GM18951 (cell line): Measurements from ENCODE around the gene UNKL.
"Not testable (repeated sequence)": the region's sequence is repeated elsewhere in the genome, so short reads cannot be mapped to it uniquely, and the experiment has no call there.

Experiments
- POLR2A ChIP-seq: IDR thresholded peaks from 4 replicates; pipeline ENCODE4 v1.6.1; 2011; ENCODE audit warnings: mild to moderate bottlenecking; ENCODE audit not compliant: insufficient read length, insufficient read depth; ENCODE audit errors: extremely low read depth
- in situ Hi-C: fragments of 300-500 bp; cut with MboI; formaldehyde crosslinking; loops from one replicate; pipeline ENCODE4 v1.12.0; 2022; ENCODE audit warnings: low sequenced_read_pairs, mixed read lengths, inconsistent platforms; ENCODE audit not compliant: unreplicated experiment

UNKL gene

GRCh38 chr16:1442697-1443096, 28.2 kb upstream of the UNKL start:
- in situ Hi-C loops = no loop called here
- no peak for TF ChIP-seq POLR2A

GRCh38 chr16:1441391-1441829, 26.9 kb upstream of the UNKL start:
- in situ Hi-C loops = no loop called here
- no peak for TF ChIP-seq POLR2A

GRCh38 chr16:1439699-1440074, 25.2 kb upstream of the UNKL start:
- in situ Hi-C loops = not testable (repeated sequence)

- in situ Hi-C loops = no loop called here
Observed at GRCh38 chr16:1439058-1439698, 24.7 kb upstream of the UNKL start.

GRCh38 chr16:1438229-1439057, 23.9 kb upstream of the UNKL start:
- in situ Hi-C loops = no loop called here
- no peak for TF ChIP-seq POLR2A

More at GRCh38 chr16:1439058-1439698, 24.7 kb upstream of the UNKL start:
- TF ChIP-seq POLR2A = no peak

- in situ Hi-C loops = no loop called here
- no peak for TF ChIP-seq POLR2A
Observed at GRCh38 chr16:1437606-1438005, 23.1 kb upstream of the UNKL start.

GRCh38 chr16:1436731-1437355, 22.3 kb upstream of the UNKL start:
- no peak for TF ChIP-seq POLR2A
- in situ Hi-C loops = no loop called here

- in situ Hi-C loops = no loop called here
- TF ChIP-seq POLR2A = no peak
Observed at GRCh38 chr16:1435921-1436697, 21.6 kb upstream of the UNKL start.

- no peak for TF ChIP-seq POLR2A
- in situ Hi-C loops = no loop called here
Observed at GRCh38 chr16:1434644-1435592, 20.4 kb upstream of the UNKL start.

GRCh38 chr16:1433756-1434155, 19.3 kb upstream of the UNKL start:
- in situ Hi-C loops = no loop called here
- no peak for TF ChIP-seq POLR2A

GRCh38 chr16:1433263-1433560, 18.7 kb upstream of the UNKL start:
- in situ Hi-C loops = no loop called here
- TF ChIP-seq POLR2A = no peak
